A549 treated with AZD9567 at 1 μM for 4 hours (cell line): ENCODE measurements around the gene SLC7A14. TPM values are rescaled to one million over a fixed set of nuclear protein-coding genes. Genes with fewer than 3 reads are reported as not detected.

Experiments
- total RNA-seq: library from RNA; stranded (reverse); fragments of 200-300 nt; extraction: Qiagen RNA extraction; gene quantifications from 5 replicates; pipeline ENCODE4 v1.2.3, GENCODE V29; 2022; ENCODE audit not compliant: insufficient read depth

Gene SLC7A14
- not detected in 5 replicates for total RNA-seq

DNA sequence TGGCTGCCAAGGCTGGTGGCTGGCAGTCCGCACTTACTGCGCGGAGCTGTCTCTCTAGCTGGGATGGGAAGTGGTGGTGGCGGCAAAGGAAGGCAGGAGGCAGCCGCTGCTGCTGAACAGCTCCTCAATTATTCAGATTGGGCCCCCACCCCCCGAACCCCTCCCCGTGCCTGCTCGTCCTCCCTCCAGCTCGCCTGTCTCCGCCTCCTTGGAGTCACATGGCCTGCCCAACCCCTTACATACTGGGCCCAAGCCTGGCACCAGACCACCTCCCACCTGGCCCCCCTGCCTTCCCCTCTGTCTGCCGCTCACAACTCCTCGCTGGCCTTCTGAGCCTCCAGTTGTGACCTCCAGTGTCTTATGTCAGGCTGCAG, at the start of gene SLC7A14:
Gene SLC7A14, minus strand, starts transcription at position 139 of the 374 bp plus-strand sequence. CDS start 59,139 bp downstream, outside the sequence.

DNA sequence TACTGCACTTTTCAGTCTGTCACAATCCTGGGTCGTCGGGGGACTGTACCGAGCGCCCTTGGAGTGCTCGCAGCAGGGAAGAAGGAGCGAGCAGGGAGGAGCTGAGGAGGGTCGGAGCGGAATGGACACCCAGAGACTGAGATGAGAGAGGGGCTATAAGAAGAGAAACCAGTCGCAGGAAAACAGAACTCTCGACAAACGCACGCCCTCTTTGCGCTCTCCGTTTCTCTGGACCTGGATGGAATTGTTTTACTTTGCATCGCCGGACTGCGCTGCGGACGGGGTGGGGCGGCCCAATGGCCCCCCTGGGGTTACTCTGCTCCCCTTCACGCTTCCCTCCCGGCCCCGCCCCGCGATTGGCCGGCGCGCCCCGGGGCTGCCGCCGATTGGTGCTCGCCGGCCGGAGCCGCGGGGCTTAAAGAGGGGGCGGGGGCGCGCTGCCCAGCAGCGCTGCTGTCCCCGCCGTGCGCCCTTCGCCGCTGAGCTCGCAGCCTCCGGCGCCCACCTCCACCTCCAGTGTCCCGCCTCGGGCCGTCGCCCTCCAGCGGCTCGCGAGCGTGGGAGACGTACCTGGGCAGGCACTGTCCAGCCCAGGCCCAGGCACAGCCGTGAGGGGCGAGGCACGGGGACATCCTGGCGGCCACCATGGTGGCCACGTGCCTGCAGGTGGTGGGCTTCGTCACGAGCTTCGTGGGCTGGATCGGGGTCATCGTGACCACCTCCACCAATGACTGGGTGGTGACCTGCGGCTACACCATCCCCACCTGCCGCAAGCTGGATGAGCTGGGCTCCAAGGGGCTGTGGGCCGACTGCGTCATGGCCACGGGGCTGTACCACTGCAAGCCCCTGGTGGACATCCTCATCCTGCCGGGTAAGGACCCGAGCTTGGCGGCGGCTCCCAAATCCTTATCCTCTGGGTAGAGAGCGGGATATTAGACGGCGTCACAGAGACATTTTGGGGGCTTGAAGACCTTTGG, 167.2 kb downstream of the SLC7A14 start, which contains the start of gene CLDN11:
Gene CLDN11, plus strand, starts transcription at position 447 of the 977 bp plus-strand sequence. Its CDS starts 199 bp downstream, at position 646.

Other genes with a start within 250 kb of the SLC7A14 start
- 19.8 to 28.1 TPM (median 26.9 TPM) in 5 replicates for gene SKIL, start 228.4 kb downstream of the SLC7A14 start, total RNA-seq
- 0.15 to 0.21 TPM (median 0.17 TPM) in 4 of 5 replicates, not detected in the other for gene CLDN11, start 167.2 kb downstream of the SLC7A14 start, total RNA-seq